ENCODE measurements around the gene KNTC1. TPM values are rescaled to one million over a fixed set of nuclear protein-coding genes. Genes with fewer than 3 reads are reported as not detected.

Gene KNTC1
- total and polyA plus RNA-seq, 2 of the 8 experiments (the other 6 are each of a cell fraction or from before 2014, with no cell fraction given): 52.7 to 80.2 TPM

DNA sequence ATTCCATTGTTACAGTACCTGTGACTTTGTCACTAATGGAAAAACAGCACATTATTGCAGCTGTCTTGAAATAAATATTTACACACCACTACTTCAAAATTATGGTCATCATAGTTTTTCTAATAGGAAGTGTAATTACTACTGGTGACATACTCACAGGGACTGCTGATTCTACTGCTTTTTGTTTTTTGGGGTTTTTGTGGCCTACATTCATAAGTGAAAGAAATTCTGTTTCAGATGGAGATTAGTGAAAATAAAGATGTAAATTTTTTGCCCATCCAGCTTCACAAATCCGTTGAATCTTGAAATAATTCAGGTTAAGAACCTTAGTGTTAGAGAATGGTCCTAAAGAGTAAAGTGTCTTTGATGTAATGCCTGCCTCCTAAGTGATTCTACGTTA lies 17.5 kb downstream of the KNTC1 start:
- H2BK5ac ChIP-seq (ENCODE audit: low read depth, low read length): no peak overlapping the region
- H3K4ac ChIP-seq (replicated peaks; ENCODE audit: insufficient read length, low read depth, low read length): no peak overlapping the region
- no peak overlapping the region for H3K4me3 ChIP-seq (ENCODE audit: extremely low read depth in 1 of 4, insufficient read depth in 2 of 4, low read depth in 3 of 4, low read length in 4 of 4)
- H3K4me1 ChIP-seq (replicated peaks in 1 of 4; ENCODE audit: control insufficient read depth in 3 of 4, insufficient read depth in 4 of 4, low read length in 3 of 4): no peaks in the 10 kb centered on the region
- 89% methylated on average over 2 of the region's 2 CpGs; no CpG with 5 or more reads in 1 of the 2 experiments for WGBS, 2 experiments (ENCODE audit: extremely low coverage in 1 of 2, insufficient coverage in 1 of 2, insufficient read length in 1 of 2, insufficient replicate concordance in 2 of 2, low coverage in 1 of 2, low lambda C conversion rate in 2 of 2, missing lambda C conversion rate in 1 of 2)
- H3K79me1 ChIP-seq (ENCODE audit: low read depth, low read length): no peaks in the 10 kb centered on the region
- no peaks in the 10 kb centered on the region for H3K9me3 ChIP-seq (ENCODE audit: insufficient read depth in 2 of 2, low read depth in 1 of 2, low read length in 1 of 2)
- H3K23me2 ChIP-seq (ENCODE audit: low read depth, low read length): no peaks in the 10 kb centered on the region
- FAIRE-seq (no peak), DNase-seq (ENCODE audit: low read depth in 1 of 2, low spot score in 2 of 2) (no peak)
- H3K27ac ChIP-seq (ENCODE audit: low read depth, low read length): no peak overlapping the region
- ChIA-PET POLR2A (ENCODE audit: partially characterized antibody) (interaction anchor here (1.0 to 49.0 kb wide), 2 partner anchors 11 to 38 kb away, joined by 3 to 1221 read pairs; partner anchors contain the start of genes KNTC1, RSRC2 and ZCCHC8), CTCF (ENCODE audit: partially characterized antibody) (no interaction called here)
- no peak overlapping the region for H4K5ac ChIP-seq (ENCODE audit: insufficient read length, low read depth, low read length)
- no peak overlapping the region for H3K14ac ChIP-seq (ENCODE audit: insufficient read length)
- TF ChIP-seq TCF12 (IDR thresholded peaks at IDR 0.05; ENCODE audit: low read depth, low read length): no peak
- TF ChIP-seq TEAD4 (IDR thresholded peaks at IDR 0.05; ENCODE audit: low read depth, low read length): no peak
- TF ChIP-seq RAD21 (IDR thresholded peaks at IDR 0.05 in 1 of 2, conservative IDR thresholded peaks at IDR 0.05 in 1 of 2; ENCODE audit: low read depth in 2 of 2, low read length in 2 of 2): no peak
- no peak for TF ChIP-seq ATF3 (IDR thresholded peaks at IDR 0.05; ENCODE audit: insufficient read depth, low read depth, low read length)
- no peak for TF ChIP-seq EZH2 (IDR thresholded peaks at IDR 0.05; ENCODE audit: low read depth, low read length, severe bottlenecking)
- no peak for TF ChIP-seq RXRA (IDR thresholded peaks at IDR 0.05; ENCODE audit: insufficient read depth, low read depth, low read length)
- no peak for TF ChIP-seq BCL11A (IDR thresholded peaks at IDR 0.05; ENCODE audit: low read depth in 2 of 2, low read length in 2 of 2)
- no peak for TF ChIP-seq TBP (IDR thresholded peaks at IDR 0.05; ENCODE audit: low read depth, low read length)
- TF ChIP-seq RFX5 (IDR thresholded peaks at IDR 0.05; ENCODE audit: borderline replicate concordance, low read depth, low read length): no peak
- no peak for TF ChIP-seq POLR2AphosphoS5 (IDR thresholded peaks at IDR 0.05; ENCODE audit: low read depth, low read length)
- TF ChIP-seq TAF7 (optimal IDR thresholded peaks at IDR 0.05; ENCODE audit: borderline replicate concordance, low read depth, low read length): no peak
- TF ChIP-seq SAP30 (IDR thresholded peaks at IDR 0.05; ENCODE audit: insufficient read depth, insufficient replicate concordance, low read length): no peak
- H4K8ac ChIP-seq (ENCODE audit: extremely low read depth, insufficient read depth, low read length): no peak overlapping the region
- no peaks in the 10 kb centered on the region for H3K79me2 ChIP-seq (ENCODE audit: control insufficient read depth in 1 of 2, insufficient read depth in 2 of 2, low read length in 2 of 2)
- no peak overlapping the region for H2BK120ac ChIP-seq (replicated peaks; ENCODE audit: low read depth, low read length)
- no peak overlapping the region for H2AK5ac ChIP-seq (ENCODE audit: low read depth, low read length)
- H3K23ac ChIP-seq (ENCODE audit: insufficient read length): no peak overlapping the region
- H2BK20ac ChIP-seq (ENCODE audit: low read length): no peak overlapping the region
- H3K18ac ChIP-seq (ENCODE audit: extremely low read depth, low read length): no peak overlapping the region
- no peak overlapping the region for H3K56ac ChIP-seq (replicated peaks; ENCODE audit: insufficient read length, low read depth, low read length)
- no peak overlapping the region for H4K91ac ChIP-seq (replicated peaks; ENCODE audit: insufficient read length, low read length)
- H3K27me3 ChIP-seq (replicated peaks in 1 of 4; ENCODE audit: control insufficient read depth in 3 of 4, extremely low read depth in 1 of 4, insufficient read depth in 3 of 4, low read length in 3 of 4): no peaks in the 10 kb centered on the region
- peaks cover 0 to 1% of the 10 kb centered on the region in 2 experiments for H4K20me1 ChIP-seq (replicated peaks in 1 of 2; ENCODE audit: control insufficient read depth in 1 of 2, insufficient read depth in 2 of 2, low read length in 2 of 2)
- H2AFZ ChIP-seq (ENCODE audit: low read length): no peak overlapping the region
- H2BK12ac ChIP-seq (ENCODE audit: low read depth, low read length): no peak overlapping the region
- no peak overlapping the region for H3K9ac ChIP-seq (replicated peaks in 1 of 4; ENCODE audit: extremely low read depth in 1 of 4, low read depth in 3 of 4, low read length in 3 of 4)
- H2BK15ac ChIP-seq (ENCODE audit: low read length): no peak overlapping the region
- peaks cover 9 to 79% (median 34%) of the 10 kb centered on the region in 4 experiments; a peak in 7 of 8 replicates for H3K36me3 ChIP-seq (ENCODE audit: control insufficient read depth in 2 of 4, insufficient read depth in 4 of 4, low read length in 3 of 4)
- no peak overlapping the region for H3K4me2 ChIP-seq (ENCODE audit: insufficient read depth in 1 of 2, low read depth in 2 of 2, low read length in 2 of 2)
